ENCODE measurements around the gene IPPK.

The IPPK gene

DNA sequence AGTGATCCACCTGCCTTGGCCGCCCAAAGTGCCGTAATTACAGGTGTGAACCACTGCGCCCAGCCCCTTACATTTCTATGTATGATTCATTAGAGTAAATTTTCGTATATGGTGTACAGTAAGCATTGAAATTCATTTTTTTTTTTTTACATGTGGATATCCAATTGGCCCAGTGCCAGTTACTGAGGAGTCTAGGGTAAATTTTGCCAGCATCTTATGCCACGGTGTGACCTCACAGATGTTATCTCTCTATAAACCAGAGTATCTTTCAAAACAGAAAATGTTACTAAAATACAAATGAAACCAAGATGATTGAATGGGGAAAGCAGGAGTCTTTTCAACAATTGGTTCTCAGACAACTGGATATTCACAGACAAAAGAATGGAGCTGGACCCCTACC, 64.7 kb downstream of the IPPK start:
- ChIA-PET CTCF (no interaction called here), POLR2A (no interaction called here)
- TF ChIP-seq FOXA1 (IDR thresholded peaks at IDR 0.05) (no peak), ARNT (IDR thresholded peaks at IDR 0.05) (no peak), ZNF384 (IDR thresholded peaks at IDR 0.05) (no peak), TARDBP (IDR thresholded peaks at IDR 0.05) (no peak), ELF4 (IDR thresholded peaks at IDR 0.05) (no peak), NFRKB (IDR thresholded peaks at IDR 0.05) (no peak), HDGF (IDR thresholded peaks at IDR 0.05; ENCODE audit: borderline replicate concordance) (no peak), SP1 (IDR thresholded peaks at IDR 0.05) (no peak), CTBP1 (IDR thresholded peaks at IDR 0.05; ENCODE audit: borderline replicate concordance) (no peak), BHLHE40 (IDR thresholded peaks at IDR 0.05; ENCODE audit: borderline replicate concordance) (no peak), L3MBTL2 (conservative IDR thresholded peaks at IDR 0.05) (no peak)
- TF ChIP-seq, protein P1, sequence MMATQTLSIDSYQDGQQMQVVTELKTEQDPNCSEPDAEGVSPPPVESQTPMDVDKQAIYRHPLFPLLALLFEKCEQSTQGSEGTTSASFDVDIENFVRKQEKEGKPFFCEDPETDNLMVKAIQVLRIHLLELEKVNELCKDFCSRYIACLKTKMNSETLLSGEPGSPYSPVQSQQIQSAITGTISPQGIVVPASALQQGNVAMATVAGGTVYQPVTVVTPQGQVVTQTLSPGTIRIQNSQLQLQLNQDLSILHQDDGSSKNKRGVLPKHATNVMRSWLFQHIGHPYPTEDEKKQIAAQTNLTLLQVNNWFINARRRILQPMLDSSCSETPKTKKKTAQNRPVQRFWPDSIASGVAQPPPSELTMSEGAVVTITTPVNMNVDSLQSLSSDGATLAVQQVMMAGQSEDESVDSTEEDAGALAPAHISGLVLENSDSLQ (IDR thresholded peaks at IDR 0.05): no peak
- no peak for DNase-seq (ENCODE audit: extremely low spot score)

DNA sequence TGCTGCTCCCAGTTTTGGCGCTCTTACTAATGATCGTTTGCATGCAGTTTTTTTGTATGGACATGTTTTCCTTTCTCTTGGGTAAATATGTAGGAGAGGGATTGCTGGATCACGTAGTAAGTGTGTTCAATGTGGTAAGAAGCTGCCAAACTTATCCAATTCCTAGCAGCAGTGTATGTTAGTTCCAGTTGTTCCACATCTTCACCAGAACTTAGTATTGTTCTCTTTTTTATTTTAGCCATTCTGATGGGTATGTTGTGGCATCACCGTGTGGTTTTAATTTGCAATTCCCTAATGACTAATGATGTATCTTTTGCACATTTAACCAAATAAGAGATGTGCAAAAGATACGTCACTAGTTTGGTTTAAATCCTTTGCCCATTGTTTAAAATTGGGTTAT, 65.9 kb downstream of the IPPK start:
- ChIA-PET CTCF (no interaction called here), POLR2A (no interaction called here)
- DNase-seq (ENCODE audit: extremely low spot score): no peak
- TF ChIP-seq BHLHE40 (IDR thresholded peaks at IDR 0.05; ENCODE audit: borderline replicate concordance): no peak
- no peak for TF ChIP-seq SUZ12 (IDR thresholded peaks at IDR 0.05)
- no peak for TF ChIP-seq FOXA1 (IDR thresholded peaks at IDR 0.05)
- no peak for TF ChIP-seq FOXK2 (IDR thresholded peaks at IDR 0.05)
- TF ChIP-seq ARNT (IDR thresholded peaks at IDR 0.05): no peak

DNA sequence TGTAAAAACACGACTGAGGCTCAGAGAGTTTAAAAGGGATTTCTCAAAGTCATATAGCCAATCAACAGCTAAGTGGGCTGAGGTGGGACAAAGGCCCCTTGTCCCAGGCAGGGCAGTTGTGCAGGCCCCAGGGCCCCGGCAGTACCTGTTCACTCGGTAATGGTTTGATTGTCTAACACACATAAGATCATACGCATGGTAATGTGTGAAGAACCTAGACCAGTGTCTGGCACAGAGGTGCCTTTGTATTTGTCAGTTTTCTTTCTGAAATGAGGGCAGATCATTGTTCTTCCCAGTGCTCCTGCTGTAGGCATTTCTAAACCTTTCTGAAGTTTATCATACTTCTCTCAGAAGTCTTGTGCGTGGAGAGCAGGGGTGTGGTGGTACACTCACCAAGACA, 66.8 kb downstream of the IPPK start:
- ChIA-PET CTCF (no interaction called here), POLR2A (no interaction called here)
- TF ChIP-seq CTBP1 (IDR thresholded peaks at IDR 0.05; ENCODE audit: borderline replicate concordance): no peak
- no peak for TF ChIP-seq L3MBTL2 (conservative IDR thresholded peaks at IDR 0.05)
- no peak for TF ChIP-seq ZNF384 (IDR thresholded peaks at IDR 0.05)
- TF ChIP-seq FOXA1 (IDR thresholded peaks at IDR 0.05): no peak
- no peak for TF ChIP-seq TARDBP (IDR thresholded peaks at IDR 0.05)
- no peak for TF ChIP-seq FOXM1 (IDR thresholded peaks at IDR 0.05; ENCODE audit: borderline replicate concordance)
- no peak for DNase-seq (ENCODE audit: extremely low spot score)

DNA sequence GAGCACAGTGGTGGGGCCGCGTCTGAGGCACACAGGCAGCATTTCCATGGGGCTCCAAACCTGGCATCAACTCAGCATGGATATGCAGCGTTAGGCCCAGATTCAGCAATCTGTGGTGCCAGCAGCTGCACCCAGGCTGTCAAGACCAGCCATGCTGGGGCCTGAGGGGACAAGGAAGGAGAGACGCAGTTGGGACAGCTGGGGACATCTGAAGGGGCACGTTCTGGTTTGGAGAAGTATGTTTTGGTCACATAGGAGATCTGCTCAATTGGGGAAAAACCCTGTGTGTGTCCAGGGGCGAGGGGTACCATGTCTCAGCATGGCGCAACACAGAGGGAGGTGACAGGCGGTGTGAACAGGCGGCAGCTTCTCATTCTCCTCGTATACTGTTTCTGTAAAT, 67.5 kb downstream of the IPPK start:
- POLR2A ChIA-PET: interaction anchor here (1.0 kb wide), 1 partner anchor 487 kb away, joined by 4 read pairs; the partner anchor contains the start of gene SPTLC1
- CTCF ChIA-PET: interaction anchor here (0.6 to 0.7 kb wide), 2 partner anchors 115 to 467 kb away, joined by 3 to 4 read pairs; no protein-coding TSS in a partner anchor
- TF ChIP-seq, protein P1 (IDR thresholded peaks at IDR 0.05): no peak
- no peak for DNase-seq (ENCODE audit: extremely low spot score)

DNA sequence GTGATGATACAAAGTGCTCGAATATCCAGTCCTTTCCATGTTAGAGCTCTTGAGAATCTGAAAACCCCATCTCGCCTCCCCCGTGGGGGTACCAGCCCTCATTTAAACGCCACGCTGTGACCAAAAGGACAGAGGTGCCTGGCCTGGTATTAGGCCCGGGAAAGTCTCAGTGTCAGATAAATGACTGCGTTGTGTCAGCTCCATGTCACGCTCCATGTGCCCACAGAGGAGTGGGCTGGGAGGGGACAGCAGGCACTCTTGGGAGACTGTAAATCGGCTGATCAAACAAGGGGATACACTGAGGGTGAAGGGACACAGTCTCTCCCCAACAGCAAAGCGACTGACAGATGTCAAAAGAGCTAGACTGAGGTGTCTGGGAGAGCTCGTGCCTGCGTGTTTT, 68.5 kb downstream of the IPPK start:
- ChIA-PET POLR2A (interaction anchor here (0.7 to 1.0 kb wide), 2 partner anchors 9 to 486 kb away, joined by 3 to 4 read pairs; partner anchors contain the start of gene SPTLC1), CTCF (no interaction called here)
- DNase-seq (ENCODE audit: extremely low spot score): no peak
- TF ChIP-seq ELF4 (IDR thresholded peaks at IDR 0.05): no peak

DNA sequence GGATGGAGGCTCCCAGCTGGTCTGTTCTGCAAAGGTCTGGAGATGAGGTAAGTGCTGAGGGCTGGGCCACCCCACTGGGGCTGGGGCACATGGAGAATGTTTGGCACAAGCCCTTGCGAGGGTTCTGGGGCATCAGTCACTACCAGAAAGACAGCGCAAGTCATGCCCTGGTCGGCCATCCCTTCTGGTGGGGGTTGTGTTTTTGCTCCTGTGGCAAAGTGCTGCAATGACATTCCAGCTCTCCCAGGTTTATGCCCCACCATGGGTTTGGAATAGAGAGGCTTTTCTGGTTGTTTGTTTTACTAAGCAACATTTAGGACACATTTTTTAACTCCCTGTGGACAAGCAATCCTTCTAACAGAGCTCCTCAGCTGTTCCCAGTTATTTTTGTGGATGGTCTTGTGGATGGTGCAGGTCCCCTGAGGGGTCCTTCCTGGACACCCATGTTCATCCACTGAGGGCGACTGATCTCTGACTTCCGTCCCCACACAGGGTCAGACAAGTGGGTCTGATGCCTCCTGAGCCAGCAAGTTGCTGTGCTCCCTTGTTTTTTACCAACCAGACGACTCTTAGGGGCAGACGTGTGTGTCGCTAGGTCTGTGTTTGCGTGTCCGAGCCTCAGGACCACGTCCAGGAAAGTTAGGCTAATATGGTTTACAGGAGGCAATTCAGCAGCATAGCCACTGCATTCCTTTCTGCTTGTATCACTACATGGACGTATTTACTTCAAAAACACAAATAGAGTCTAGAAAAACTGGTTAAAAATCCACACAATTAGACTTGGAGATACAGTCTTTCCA, 69.3 kb downstream of the IPPK start:
- no peak for DNase-seq (ENCODE audit: extremely low spot score)
- TF ChIP-seq ZNF384 (IDR thresholded peaks at IDR 0.05): no peak
- no peak for TF ChIP-seq SP1 (IDR thresholded peaks at IDR 0.05)
- TF ChIP-seq NFRKB (IDR thresholded peaks at IDR 0.05): no peak
- no peak for TF ChIP-seq CTBP1 (IDR thresholded peaks at IDR 0.05; ENCODE audit: borderline replicate concordance)
- no peak for TF ChIP-seq SUZ12 (IDR thresholded peaks at IDR 0.05)
- TF ChIP-seq HDGF (IDR thresholded peaks at IDR 0.05; ENCODE audit: borderline replicate concordance): no peak
- no peak for TF ChIP-seq ARNT (IDR thresholded peaks at IDR 0.05)
- TF ChIP-seq FOXA1 (IDR thresholded peaks at IDR 0.05): no peak
- CTCF ChIA-PET: no interaction called here
- POLR2A ChIA-PET: no interaction called here

DNA sequence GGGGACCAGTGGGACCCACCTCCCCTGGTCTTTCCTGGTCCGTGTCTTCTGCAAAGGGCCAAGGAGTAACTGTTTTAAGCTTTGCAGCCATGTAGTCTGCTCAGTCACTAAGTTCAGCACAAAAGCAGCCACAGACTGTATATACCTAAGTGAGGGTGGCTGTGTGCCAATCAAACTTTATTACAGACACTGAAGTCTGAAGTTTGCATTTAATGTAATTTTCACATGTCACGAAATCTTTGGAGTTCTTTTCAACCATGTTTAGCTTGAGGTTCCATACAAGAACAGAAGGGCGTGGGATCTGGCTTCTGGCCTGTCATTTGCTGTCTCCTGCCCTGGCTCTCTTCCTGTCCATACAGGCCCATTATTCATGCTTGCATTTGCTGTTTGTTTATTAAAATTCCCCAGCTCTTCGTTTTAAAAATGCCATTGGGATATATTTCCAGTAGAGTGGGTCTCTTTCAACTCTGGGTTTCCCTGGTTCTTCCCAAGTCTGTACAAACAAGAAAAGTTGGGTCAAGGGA, 69.9 kb downstream of the IPPK start:
- TF ChIP-seq, protein P1 (IDR thresholded peaks at IDR 0.05): peak; percentile 79
- no peak for TF ChIP-seq FOXA1 (IDR thresholded peaks at IDR 0.05)
- CTCF ChIA-PET: no interaction called here
- POLR2A ChIA-PET: interaction anchor here (0.6 kb wide), 1 partner anchor 623 kb away, joined by 3 read pairs; no protein-coding TSS in a partner anchor
- no peak for DNase-seq (ENCODE audit: extremely low spot score)

DNA sequence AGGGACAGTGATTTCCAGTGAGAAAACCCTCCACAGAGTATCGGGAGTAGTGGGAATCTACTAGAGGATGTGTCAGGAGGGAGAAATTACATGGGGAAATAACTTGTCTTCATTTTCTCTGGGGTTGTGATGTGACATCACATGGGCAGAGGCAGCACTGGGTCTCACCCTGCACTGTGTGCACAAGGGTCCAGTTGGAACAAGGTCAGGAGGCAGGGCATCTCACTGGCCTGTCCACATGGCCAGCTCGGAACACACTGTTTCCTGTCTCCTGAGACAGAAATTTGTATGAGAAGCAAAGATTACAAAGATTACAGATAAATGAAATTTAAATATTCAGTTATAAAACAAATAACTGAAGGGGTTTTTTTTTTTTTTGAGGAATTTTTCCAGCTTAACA, 71.5 kb downstream of the IPPK start:
- DNase-seq (ENCODE audit: extremely low spot score): no peak
- CTCF ChIA-PET: no interaction called here
- TF ChIP-seq, protein P1 (IDR thresholded peaks at IDR 0.05): no peak
- TF ChIP-seq ELF4 (IDR thresholded peaks at IDR 0.05) (no peak), SP1 (IDR thresholded peaks at IDR 0.05) (no peak), FOXA1 (IDR thresholded peaks at IDR 0.05) (no peak), L3MBTL2 (conservative IDR thresholded peaks at IDR 0.05) (no peak), HDGF (IDR thresholded peaks at IDR 0.05; ENCODE audit: borderline replicate concordance) (no peak), ARNT (IDR thresholded peaks at IDR 0.05) (no peak), NFRKB (IDR thresholded peaks at IDR 0.05) (no peak), BHLHE40 (IDR thresholded peaks at IDR 0.05; ENCODE audit: borderline replicate concordance) (no peak), FOXM1 (IDR thresholded peaks at IDR 0.05; ENCODE audit: borderline replicate concordance) (no peak), FOXK2 (IDR thresholded peaks at IDR 0.05) (no peak), SUZ12 (IDR thresholded peaks at IDR 0.05) (no peak), CTBP1 (IDR thresholded peaks at IDR 0.05; ENCODE audit: borderline replicate concordance) (no peak), TARDBP (IDR thresholded peaks at IDR 0.05) (no peak), ZNF384 (IDR thresholded peaks at IDR 0.05) (no peak), LEF1 (IDR thresholded peaks at IDR 0.05; ENCODE audit: borderline replicate concordance) (no peak)
- POLR2A ChIA-PET: no interaction called here

Data from HEK293T (cell line).